K562 treated with DMSO at 1 percent for 48 hours (cell line): ENCODE results near the gene ARRDC2. TPM values are rescaled to one million over a fixed set of nuclear protein-coding genes. Genes with fewer than 3 reads are reported as not detected.

Experiments
- total RNA-seq: library from RNA; unstranded; fragments of 300-600 nt; gene quantifications from 2 replicates; pipeline ENCODE4 v1.2.3, GENCODE V29; 2022; ENCODE audit warnings: low replicate concordance; ENCODE audit errors: extremely low read depth

The ARRDC2 gene
- not detected in 2 replicates for total RNA-seq

DNA sequence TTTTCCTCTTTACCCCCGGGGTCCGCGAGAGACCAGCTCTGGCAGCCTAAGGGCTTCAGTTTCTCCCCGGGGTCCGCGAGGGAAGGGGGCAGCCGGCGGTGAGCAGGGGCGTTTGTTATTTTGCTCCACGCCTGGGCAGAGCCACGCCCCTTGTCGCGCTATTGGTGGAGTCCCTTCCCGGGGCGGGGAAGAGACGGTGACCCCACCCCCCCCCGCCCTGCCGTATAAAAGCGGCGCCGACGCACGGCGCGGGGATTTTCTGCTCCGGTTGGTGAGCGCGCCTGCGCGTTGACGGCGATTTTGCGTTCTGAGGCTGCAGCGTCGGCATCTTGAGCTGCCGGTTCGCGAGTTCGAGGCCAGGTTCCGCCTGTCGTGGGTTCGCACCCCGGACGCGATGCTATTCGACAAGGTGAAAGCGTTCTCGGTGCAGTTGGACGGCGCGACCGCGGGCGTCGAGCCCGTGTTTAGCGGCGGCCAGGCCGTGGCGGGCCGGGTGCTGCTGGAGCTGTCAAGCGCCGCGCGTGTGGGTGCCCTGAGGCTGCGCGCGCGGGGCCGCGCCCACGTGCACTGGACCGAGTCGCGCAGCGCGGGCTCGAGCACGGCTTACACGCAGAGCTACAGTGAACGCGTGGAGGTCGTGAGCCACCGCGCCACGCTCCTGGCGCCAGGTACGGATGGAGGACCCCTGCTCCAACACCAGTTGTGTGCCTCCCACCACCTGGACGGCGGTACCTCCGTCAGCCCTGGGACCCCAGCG is at the start of gene ARRDC2:
Gene ARRDC2 (plus strand): TSS at position 254 of the 757 bp plus-strand sequence. CDS start 141 bp downstream, at position 395.

DNA sequence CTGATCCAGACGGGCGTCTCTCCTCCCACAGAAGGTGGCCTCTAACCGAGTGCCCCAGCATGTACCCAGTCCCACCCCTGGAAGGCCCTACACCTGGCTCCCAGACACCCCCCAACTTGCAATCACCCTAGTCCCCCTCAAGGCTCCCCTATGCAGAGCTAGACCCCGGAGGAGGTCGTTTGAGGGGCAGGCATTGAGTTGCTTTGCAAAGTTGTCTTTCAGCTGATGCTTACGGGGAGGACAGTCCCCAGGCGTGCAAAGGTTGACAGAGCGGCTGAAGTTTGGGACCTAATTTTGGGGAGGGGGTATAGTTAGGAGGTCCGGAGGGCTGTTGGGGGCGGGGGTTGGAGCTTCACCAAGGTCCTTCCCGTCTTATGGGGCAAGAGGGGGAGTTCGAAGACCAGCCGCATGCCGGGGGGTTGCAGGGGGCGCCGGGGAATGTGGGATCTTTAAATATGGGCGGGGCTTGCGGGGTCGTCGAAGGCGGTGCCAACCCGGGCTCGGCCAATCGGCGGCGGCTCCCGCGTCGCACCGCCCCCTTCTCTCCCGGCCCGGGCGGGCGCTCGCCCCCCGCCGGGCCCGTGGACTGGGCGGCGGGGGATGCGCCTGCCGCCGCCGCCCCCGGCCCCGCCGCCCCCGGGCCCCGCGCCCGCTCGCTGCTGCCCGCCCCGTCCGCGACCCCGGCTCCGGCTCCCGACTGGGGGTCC is 41.3 kb upstream of the ARRDC2 start, which contains the start of gene KCNN1:
Gene KCNN1 (plus strand): TSS at position 558 of the 707 bp plus-strand sequence. CDS start 6,782 bp downstream, outside the sequence.

Other genes starting within 250 kb of the ARRDC2 start
- not detected in 2 replicates for gene B3GNT3, start 213.0 kb upstream of the ARRDC2 start, total RNA-seq
- not detected in 2 replicates for gene INSL3, start 186.7 kb upstream of the ARRDC2 start, total RNA-seq
- not detected in 2 replicates for gene JAK3, start 160.2 kb upstream of the ARRDC2 start, total RNA-seq
- gene RPL18A, start 148.3 kb upstream of the ARRDC2 start, total RNA-seq = 3,210 TPM in 1 of 2 replicates, not detected in the other
- not detected in 2 replicates for gene SLC5A5, start 136.2 kb upstream of the ARRDC2 start, total RNA-seq
- gene CCDC124, start 75.2 kb upstream of the ARRDC2 start, total RNA-seq = not detected in 2 replicates
- not detected in 2 replicates for gene KCNN1, start 41.1 kb upstream of the ARRDC2 start, total RNA-seq
- gene IL12RB1, start 78.8 kb downstream of the ARRDC2 start, total RNA-seq = not detected in 2 replicates
- gene MAST3, start 89.6 kb downstream of the ARRDC2 start, total RNA-seq = not detected in 2 replicates
- gene PIK3R2, start 145.0 kb downstream of the ARRDC2 start, total RNA-seq = not detected in 2 replicates
- not detected in 2 replicates for gene IFI30, start 165.6 kb downstream of the ARRDC2 start, total RNA-seq
- not detected in 2 replicates for gene MPV17L2, start 185.0 kb downstream of the ARRDC2 start, total RNA-seq
- gene RAB3A, start 195.9 kb downstream of the ARRDC2 start, total RNA-seq = not detected in 2 replicates
- not detected in 2 replicates for gene PDE4C, start 218.3 kb downstream of the ARRDC2 start, total RNA-seq